Measurements from ENCODE around the gene CTBS.
A peak's percentile ranks its signal among the peaks of the same experiment; 100 is the strongest.
"Not testable (repeated sequence)": the region's sequence is repeated elsewhere in the genome, so short reads cannot be mapped to it uniquely, and the experiment has no call there.

Gene CTBS

DNA sequence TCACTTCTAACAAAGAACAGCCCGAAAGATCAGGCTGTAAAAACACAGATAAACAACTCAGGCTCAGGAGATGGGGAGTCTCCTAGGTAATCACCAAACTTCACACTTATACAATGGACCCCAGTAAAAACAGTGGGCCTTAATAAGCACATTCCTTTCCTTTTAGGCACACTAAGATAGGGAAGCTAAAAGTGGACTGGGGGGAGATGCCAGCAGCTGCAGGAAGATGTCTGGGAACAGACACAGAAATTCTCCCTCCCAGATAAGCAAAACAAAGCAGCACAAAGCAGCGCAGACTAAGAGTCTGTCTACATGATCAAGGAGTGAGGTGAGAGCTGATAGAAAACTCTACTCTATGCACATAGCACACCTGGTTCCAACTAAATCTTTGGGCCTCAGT, 29.0 kb upstream of the CTBS start:
- TF ChIP-seq, protein P1, sequence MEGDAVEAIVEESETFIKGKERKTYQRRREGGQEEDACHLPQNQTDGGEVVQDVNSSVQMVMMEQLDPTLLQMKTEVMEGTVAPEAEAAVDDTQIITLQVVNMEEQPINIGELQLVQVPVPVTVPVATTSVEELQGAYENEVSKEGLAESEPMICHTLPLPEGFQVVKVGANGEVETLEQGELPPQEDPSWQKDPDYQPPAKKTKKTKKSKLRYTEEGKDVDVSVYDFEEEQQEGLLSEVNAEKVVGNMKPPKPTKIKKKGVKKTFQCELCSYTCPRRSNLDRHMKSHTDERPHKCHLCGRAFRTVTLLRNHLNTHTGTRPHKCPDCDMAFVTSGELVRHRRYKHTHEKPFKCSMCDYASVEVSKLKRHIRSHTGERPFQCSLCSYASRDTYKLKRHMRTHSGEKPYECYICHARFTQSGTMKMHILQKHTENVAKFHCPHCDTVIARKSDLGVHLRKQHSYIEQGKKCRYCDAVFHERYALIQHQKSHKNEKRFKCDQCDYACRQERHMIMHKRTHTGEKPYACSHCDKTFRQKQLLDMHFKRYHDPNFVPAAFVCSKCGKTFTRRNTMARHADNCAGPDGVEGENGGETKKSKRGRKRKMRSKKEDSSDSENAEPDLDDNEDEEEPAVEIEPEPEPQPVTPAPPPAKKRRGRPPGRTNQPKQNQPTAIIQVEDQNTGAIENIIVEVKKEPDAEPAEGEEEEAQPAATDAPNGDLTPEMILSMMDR (IDR thresholded peaks at IDR 0.05; ENCODE audit: low read depth, low read length): no peak
- H3K4me3 ChIP-seq (ENCODE audit: low read depth, low read length): peak overlapping the region; percentile 40; the same call in 1 of the 2 replicates

DNA sequence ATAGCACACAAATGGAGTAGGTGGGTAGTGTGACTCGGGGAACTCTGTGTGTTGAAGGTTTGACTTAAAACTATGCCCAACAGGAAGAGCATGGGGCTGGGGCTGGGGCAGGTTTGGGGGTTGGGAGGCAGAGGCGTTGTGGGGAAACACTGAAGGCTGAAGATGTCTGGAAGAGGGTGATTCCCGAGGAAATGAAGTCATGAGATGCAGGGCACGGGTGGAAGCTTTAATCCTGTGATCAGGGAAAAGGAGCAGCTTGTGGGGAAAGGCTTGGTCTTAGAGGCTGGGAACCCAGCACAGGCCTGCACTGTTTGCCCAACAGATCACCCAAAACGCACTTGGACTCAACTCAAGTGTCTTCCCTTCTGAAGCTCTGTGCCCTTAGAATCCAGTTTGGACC, 26.6 kb upstream of the CTBS start:
- H3K4me3 ChIP-seq (ENCODE audit: low read depth, low read length): no peak overlapping the region
- TF ChIP-seq, protein P1 (IDR thresholded peaks at IDR 0.05; ENCODE audit: low read depth, low read length): no peak

DNA sequence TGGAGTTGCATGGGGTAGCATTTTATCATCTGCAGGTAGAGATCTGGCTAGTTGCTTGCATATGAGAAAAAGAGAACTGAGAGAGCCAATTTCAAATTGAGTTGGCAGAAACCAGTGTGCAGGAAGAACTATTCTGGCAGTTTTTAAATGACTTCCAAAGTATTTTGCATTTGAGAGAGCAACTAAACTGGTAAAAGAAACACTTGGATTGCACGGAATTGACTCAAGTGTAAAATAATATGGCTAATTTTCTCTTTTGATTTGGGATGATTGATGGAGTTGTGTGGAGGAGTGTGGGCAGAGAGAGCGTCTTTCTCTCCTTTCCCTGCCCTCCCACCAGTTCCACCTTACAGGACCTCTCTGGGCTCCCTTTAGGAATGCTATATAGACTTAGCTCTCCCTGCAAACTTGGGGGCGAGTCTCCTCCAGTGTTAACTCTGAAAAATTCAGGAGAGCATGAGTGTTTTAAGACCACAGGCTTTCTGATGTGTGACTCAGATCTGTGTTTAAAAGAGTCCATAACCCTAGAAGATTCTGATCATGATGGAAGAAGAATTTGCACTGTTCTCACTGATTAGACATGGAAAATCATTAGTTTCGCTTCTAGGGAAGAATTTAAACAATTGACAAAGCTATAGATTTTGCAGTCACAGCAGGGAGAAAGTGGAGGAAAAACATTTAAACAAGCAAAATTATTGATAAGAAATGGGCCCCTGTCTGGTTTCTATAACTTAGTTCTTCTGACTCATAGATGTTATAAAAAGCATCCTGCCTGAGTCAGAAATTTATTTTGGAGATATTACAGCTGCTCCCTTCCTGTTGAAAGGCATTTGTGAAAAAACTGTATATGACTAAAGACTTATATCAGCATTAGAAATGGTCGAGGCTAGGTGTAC, 24.9 kb upstream of the CTBS start:
- TF ChIP-seq, protein P1 (IDR thresholded peaks at IDR 0.05; ENCODE audit: low read depth, low read length): no peak
- peak overlapping the region; percentile 13 for H3K4me3 ChIP-seq (ENCODE audit: low read depth, low read length)

DNA sequence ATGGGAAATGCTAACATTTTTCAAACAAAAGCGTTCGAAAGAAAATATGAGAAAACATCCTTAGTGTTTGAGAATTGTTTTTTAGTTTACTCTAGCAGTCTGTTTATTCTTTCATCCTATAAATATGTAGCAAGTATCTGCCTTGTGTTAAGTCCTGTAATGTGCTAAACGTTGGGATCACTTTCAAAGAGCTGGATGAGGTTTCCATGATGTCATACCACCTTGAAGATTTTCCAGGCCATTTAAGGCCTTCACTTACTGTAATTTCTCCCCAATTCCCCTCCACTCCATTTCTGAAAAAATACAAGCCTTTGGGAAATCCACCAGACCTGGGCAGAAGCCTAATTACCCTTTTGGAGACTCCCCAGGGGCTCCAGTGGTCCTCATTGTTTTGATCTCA, 24.2 kb upstream of the CTBS start:
- peak overlapping the region; percentile 13; the same call in 1 of the 2 replicates for H3K4me3 ChIP-seq (ENCODE audit: low read depth, low read length)
- TF ChIP-seq, protein P1 (IDR thresholded peaks at IDR 0.05; ENCODE audit: low read depth, low read length): no peak

DNA sequence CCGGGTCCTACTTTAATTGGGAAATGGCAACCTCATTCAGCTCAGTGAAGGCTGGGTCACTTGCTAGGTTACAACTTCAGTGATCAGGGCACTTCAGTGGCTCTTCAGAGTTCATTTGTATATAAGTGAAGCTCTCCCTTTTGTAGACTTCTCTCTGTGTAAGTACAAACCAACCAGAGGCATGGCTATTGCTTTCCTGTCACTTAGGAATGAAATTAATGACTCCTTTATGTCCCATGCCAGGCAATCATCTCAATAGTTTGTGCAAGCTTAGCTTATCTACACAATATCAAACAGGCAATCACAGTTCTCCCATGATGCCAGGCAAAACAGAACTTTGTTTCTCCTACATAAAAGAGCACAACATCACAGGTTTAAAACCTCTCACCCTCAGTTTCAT, 22.8 kb upstream of the CTBS start:
- H3K4me3 ChIP-seq (ENCODE audit: low read depth, low read length): no peak overlapping the region
- TF ChIP-seq, protein P1 (IDR thresholded peaks at IDR 0.05; ENCODE audit: low read depth, low read length): no peak

DNA sequence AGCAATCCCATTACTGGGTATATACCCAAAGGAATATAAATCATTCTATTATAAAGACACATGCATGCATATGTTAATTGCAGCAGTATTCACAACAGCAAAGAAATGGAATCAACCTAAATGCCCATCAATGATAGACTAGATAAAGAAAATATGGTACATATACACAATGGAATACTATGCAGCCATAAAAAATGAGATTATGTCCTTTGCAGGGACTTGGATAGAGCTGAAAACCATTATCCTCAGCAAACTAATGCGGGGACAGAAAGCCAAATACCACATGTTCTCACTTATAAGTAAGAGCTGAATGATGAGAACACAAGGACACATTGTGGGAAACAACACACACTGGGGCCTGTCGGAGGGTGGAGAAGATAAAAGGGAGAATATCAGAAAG, 20.7 kb upstream of the CTBS start:
- not testable (repeated sequence) for H3K4me3 ChIP-seq (ENCODE audit: low read depth, low read length)

DNA sequence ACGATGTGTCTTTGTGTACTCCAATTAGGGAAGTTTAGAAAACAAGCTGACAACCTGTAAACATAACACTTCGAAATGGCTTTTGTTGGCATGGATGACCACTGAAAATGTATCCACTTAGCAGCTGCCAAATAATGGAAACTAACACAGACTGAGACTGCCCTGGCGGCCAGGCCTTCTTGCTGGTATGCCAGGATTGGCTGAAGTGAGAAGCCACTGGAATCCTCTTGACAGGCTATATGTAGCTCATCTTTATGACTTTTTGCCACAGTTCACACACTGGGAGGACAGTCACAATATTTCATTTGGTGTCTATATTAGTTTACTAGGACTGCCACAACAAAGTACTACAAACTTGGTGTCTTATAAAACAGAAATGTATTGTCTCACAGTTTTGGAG, 12.9 kb upstream of the CTBS start:
- TF ChIP-seq, protein P1 (IDR thresholded peaks at IDR 0.05; ENCODE audit: low read depth, low read length): no peak
- H3K4me3 ChIP-seq (ENCODE audit: low read depth, low read length): no peak overlapping the region
